Heart left ventricle (tissue), 16 donors: ENCODE data around the gene GRB7. TPM values are rescaled to one million over a fixed set of nuclear protein-coding genes. Genes with fewer than 3 reads are reported as not detected.

Experiments used
- ATAC-seq, 4 donors: fragments of 200-7000 bp; cut with Tn5 transposase; one replicate each; pipeline ENCODE4 v1.9.1; 2020 to 2022; ENCODE audit warnings: moderate library complexity in 4 of 4, mild to moderate bottlenecking in 3 of 4, moderate number of reproducible peaks in 1 of 4
- DNase-seq, 5 donors: peaks; one replicate each; pipeline ENCODE4 v3.0.0-alpha.2; 2020
- H3K27ac ChIP-seq, 12 donors: fragments of 200-600 bp; sonication (generic) in 4 of 12; one replicate each; pipeline versions ENCODE4 v1.5.0 to v1.8.0; 2016 to 2022; ENCODE audit warnings: mild to moderate bottlenecking in 2 of 12
- H3K27me3 ChIP-seq, 9 donors: fragments of 200-600 bp; sonication (generic) in 2 of 9; one replicate each; pipeline versions ENCODE4 v1.5.1 to v1.8.0; 2016 to 2022; ENCODE audit warnings: mild to moderate bottlenecking in 3 of 9
- H3K36me3 ChIP-seq, 9 donors: fragments of 200-600 bp; sonication (generic) in 2 of 9; one replicate each; pipeline versions ENCODE4 v1.5.0 to v1.8.0; 2018 to 2022; ENCODE audit warnings: mild to moderate bottlenecking in 2 of 9
- H3K4me1 ChIP-seq, 12 donors: fragments of 200-600 bp; sonication (generic) in 4 of 12; one replicate each; pipeline versions ENCODE4 v1.5.0 to v1.8.0; 2016 to 2022; ENCODE audit warnings: mild to moderate bottlenecking in 3 of 12
- H3K4me3 ChIP-seq, 12 donors: fragments of 200-600 bp; sonication (generic) in 4 of 12; one replicate each; pipeline versions ENCODE4 v1.5.0 to v1.8.0; 2017 to 2022; ENCODE audit warnings: mild to moderate bottlenecking in 9 of 12, moderate library complexity in 4 of 12
- H3K9me3 ChIP-seq, 12 donors: fragments of 200-600 bp; sonication (generic) in 4 of 12; one replicate each; pipeline versions ENCODE4 v1.5.0 to v1.8.0; 2016 to 2022; ENCODE audit warnings: mild to moderate bottlenecking in 1 of 12
- CTCF ChIP-seq, 12 donors: fragments of 200-600 bp; sonication (generic) in 4 of 12; IDR thresholded peaks; one replicate each; pipeline versions ENCODE4 v1.5.0 to v1.8.0; 2018 to 2022; ENCODE audit warnings: antibody characterized with exemption in 12 of 12, mild to moderate bottlenecking in 5 of 12
- POLR2A ChIP-seq, 2 donors: fragments of 450-650 bp; IDR thresholded peaks; one replicate each; pipeline ENCODE4 v1.6.1; 2017; ENCODE audit warnings: antibody characterized with exemption in 2 of 2, mild to moderate bottlenecking in 2 of 2, moderate library complexity in 2 of 2
- WGBS, 4 donors: extraction: QIAGEN DNeasy Blood & Tissue Kit in 2 of 4; methylation state at CpG; one replicate each; pipeline versions ENCODE4 v1.1.5 to v1.1.7; 2013 to 2018; 5-methylcytosine and 5-hydroxymethylcytosine counted together
- intact Hi-C, 10 donors: fragments of 100-400 bp; cut with DNase I; formaldehyde crosslinking; loops; one replicate each; pipeline versions ENCODE4 v1.11.1 to v1.14.2; 2022
- polyA plus RNA-seq, 2 donors: library from polyadenylated mRNA; stranded (reverse); fragments of 200-250 nt; gene quantifications; one replicate each; pipeline ENCODE4 v1.2.3, GENCODE V29; 2013
- total RNA-seq, 9 donors: library from RNA; depleted of rRNA in 2 of 9; stranded (reverse); fragments of >200 nt in 2 of 9; fragmentation: NEBNext Ultra II Directional in 3 of 9; extraction: Animal tissue kit (Norgen Biotek cat#: 25700) in 3 of 9; gene quantifications; one replicate each; pipeline versions ENCODE4 v1.1.0 to v1.2.4, GENCODE V29; 2016 to 2023
- donor health status: ischemic (EF 13 %, LVEDD 7.1; RV severe dilation, severe dysfunction).
- donor health status: healthy with polysubstance abuse.
- donor health status: DM: no; HTN: yes; CAD: no.
- donor health status: DM: no; HTN: no; CAD: no.
- donor health status: ischemic (EF 25% LVEDD 6.9; RV normal size, moderate dysfunction).
- donor health status: ischemic (EF 25% LVEDD 5.7; RV mildly dilated, moderate dysfunction).
- donor health status: healthy.
- donor health status: DM: yes; HTN: yes; CAD: no.
- donor health status: ischemic (EF 35%, LVEDD 5.7; RV mildly dilated, moderate dysfunction).
- donor health status: nonischemic (EF 11% LVEDD 7.7; RV severe dilation, severe dysfunction).
- donor health status: DM: yes; HTN: yes; CAD: no.
- donor health status: PGD.
- donor health status: ischemic (EF 29% LVEDD 5.4; RV normal size, mild dysfunction).
- donor health status: nonischemic (EF 23%, LVEDD 6.1; RV moderate dilation, normal function).

The GRB7 gene
- total and polyA plus RNA-seq, 11 donors: 0.48 to 8.2 (median 1.3) TPM

- Histone ChIP-seq H3K4me1 (peaks cover 0 to 43% (median 15%) of the 10 kb centered on the region in 12 donors), H3K27ac (no peak overlapping the region), H3K36me3 (no peaks in the 10 kb centered on the region), H3K4me3 (no peak overlapping the region), H3K9me3 (no peaks in the 10 kb centered on the region), H3K27me3 (peaks cover 14 to 59% (median 28%) of the 10 kb centered on the region in 9 donors)
- WGBS, 4 donors: 78 to 92% (median 86%) methylated on average over 12 to 18 of the region's 18 CpGs
- intact Hi-C loops: no loop called here
- TF ChIP-seq POLR2A (IDR thresholded peaks at IDR 0.05) (no peak), CTCF (IDR thresholded peaks at IDR 0.05) (no peak)
- ATAC-seq (no peak), DNase-seq (no peak)
Measured at GRCh38 chr17:39742126-39742855, 4.6 kb downstream of the GRB7 start.

DNA sequence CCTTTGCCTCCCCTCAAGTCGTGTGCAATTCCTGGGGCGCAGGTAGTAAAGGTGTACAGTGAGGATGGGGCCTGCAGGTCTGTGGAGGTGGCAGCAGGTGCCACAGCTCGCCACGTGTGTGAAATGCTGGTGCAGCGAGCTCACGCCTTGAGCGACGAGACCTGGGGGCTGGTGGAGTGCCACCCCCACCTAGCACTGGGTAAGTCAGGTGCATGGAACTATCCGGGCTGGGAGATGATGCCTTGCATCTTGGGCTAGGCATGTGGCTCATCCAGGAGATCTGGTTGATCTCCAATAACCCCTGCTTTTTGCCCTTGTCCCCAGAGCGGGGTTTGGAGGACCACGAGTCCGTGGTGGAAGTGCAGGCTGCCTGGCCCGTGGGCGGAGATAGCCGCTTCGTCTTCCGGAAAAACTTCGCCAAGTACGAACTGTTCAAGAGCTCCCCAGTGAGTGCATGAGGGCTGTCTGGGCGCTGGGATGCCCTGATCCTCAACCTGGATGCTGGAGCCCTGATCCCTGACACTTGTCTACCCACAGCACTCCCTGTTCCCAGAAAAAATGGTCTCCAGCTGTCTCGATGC lies 5.2 kb downstream of the GRB7 start:
- Histone ChIP-seq H3K36me3 (no peaks in the 10 kb centered on the region), H3K4me3 (no peak overlapping the region), H3K27me3 (peaks cover 9 to 53% (median 25%) of the 10 kb centered on the region in 9 donors), H3K27ac (no peak overlapping the region), H3K9me3 (no peaks in the 10 kb centered on the region), H3K4me1 (peaks cover 0 to 36% (median 13%) of the 10 kb centered on the region in 12 donors)
- ATAC-seq (no peak), DNase-seq (no peak)
- intact Hi-C loops: no loop called here
- TF ChIP-seq POLR2A (IDR thresholded peaks at IDR 0.05) (no peak), CTCF (IDR thresholded peaks at IDR 0.05) (no peak)
- 85 to 91% (median 85%) methylated on average over 9 to 21 of the region's 21 CpGs for WGBS, 4 donors

DNA sequence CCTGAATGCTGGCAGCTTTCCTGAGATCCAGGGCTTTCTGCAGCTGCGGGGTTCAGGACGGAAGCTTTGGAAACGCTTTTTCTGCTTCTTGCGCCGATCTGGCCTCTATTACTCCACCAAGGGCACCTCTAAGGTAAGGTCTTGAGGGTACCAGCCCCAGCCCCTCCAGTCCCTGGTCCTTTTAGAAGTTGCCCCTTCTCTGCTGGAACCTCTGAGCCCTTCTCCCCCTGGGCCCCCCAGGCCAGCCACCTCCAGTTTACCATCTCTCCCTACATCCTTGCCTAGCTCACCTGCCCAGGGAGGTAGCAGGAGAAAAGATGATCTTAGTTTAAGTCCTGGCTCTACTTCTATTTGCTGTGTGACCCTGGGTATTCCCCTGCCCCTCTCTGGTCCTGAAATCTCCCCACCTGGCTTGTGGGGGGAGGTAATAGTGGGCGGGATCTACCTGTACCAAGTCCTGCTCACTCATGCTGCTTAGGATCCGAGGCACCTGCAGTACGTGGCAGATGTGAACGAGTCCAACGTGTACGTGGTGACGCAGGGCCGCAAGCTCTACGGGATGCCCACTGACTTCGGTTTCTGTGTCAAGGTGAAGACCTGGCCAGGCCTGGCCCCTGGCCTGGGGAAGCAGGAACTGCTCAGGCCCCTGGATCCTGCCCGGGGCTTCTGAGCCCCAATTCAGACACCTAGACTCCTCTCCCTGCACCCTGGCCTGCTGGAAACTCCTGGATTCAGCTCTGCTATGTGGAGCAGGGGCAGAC lies 6.5 kb downstream of the GRB7 start:
- Histone ChIP-seq H3K27ac (no peak overlapping the region), H3K27me3 (peaks cover 0 to 39% (median 20%) of the 10 kb centered on the region in 9 donors), H3K4me1 (peaks cover 0 to 23% (median 5%) of the 10 kb centered on the region in 12 donors), H3K36me3 (no peaks in the 10 kb centered on the region), H3K4me3 (no peak overlapping the region), H3K9me3 (no peaks in the 10 kb centered on the region)
- TF ChIP-seq POLR2A (IDR thresholded peaks at IDR 0.05) (no peak), CTCF (IDR thresholded peaks at IDR 0.05) (no peak)
- intact Hi-C loops: no loop called here
- DNase-seq: no peak
- 80 to 89% (median 86%) methylated on average over 15 to 16 of the region's 16 CpGs for WGBS, 4 donors
- no peak for ATAC-seq

DNA sequence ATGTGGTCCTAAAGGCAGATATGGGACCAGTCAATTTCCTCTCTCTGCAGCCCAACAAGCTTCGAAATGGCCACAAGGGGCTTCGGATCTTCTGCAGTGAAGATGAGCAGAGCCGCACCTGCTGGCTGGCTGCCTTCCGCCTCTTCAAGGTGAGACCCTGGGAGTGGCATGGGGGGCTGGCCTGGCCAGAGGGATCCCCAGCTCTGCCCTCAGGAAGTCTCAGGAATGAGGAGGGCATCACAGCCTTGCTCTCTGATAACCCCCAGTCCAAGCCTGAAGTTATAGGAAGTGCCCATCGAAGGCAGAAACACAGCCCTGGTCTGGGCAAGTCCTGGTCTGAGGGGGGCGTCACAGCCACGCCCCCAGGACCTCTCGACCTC lies 7.1 kb downstream of the GRB7 start:
- TF ChIP-seq POLR2A (IDR thresholded peaks at IDR 0.05) (no peak), CTCF (IDR thresholded peaks at IDR 0.05) (no peak)
- peaks cover 0 to 34% (median 15%) of the 10 kb centered on the region in 9 donors for H3K27me3 ChIP-seq
- DNase-seq: no peak

More for the DNA sequence above, 7.1 kb downstream of the GRB7 start:
- no peak for ATAC-seq
- Histone ChIP-seq H3K4me1 (peaks cover 0 to 21% (median under 1%) of the 10 kb centered on the region in 12 donors), H3K4me3 (no peak overlapping the region), H3K27ac (no peak overlapping the region), H3K9me3 (no peaks in the 10 kb centered on the region), H3K36me3 (no peaks in the 10 kb centered on the region)
- intact Hi-C loops: no loop called here
- WGBS, 4 donors: 32 to 87% (median 81%) methylated on average over 2 to 8 of the region's 8 CpGs
